ENCODE results near the gene STAT3.
"Not testable (repeated sequence)": the region's sequence is repeated elsewhere in the genome, so short reads cannot be mapped to it uniquely, and the experiment has no call there.

Gene STAT3

DNA sequence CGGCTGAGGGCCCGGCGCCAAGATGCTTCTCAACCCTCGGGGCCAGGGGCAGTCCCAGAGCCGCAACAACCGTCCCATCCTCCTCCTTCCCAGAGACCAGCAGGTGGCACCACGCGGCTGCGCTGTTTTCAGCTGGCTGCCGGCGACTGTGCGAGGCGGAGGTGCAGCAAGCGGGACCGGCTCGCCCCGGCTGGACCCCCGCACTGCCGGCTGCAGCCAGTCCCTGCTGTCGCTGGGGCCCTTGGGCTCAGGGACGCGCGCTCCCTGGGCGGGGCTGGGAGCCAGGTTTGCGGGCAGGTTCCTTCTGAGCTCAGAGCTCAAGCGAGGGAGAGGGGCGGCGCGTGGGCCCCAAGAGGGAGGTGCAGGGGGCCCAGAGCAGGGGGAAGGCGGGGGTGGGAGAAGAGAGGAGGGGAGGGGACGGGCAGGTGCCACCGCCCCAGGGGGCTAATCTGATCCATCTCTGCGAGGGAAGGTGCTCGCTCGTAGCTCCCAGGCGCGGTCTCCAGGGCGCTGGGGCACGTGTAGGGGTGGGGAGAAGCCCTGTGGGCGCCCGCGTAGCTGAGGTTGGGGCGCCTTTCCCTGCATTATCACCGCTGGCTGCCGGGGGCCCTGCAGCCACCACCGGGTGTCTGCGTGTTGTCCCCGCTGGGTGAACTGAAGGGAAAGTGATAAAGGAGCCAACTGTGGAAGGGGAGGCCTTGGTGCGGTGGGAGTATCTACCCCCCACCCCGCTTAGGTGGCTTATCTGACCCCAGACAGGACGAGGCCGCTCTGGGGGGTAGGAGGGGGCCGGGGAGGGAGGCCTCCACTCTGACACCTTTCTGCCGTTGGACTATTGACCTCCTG is 75.7 kb downstream of the STAT3 start:
- DNase-seq: peak; percentile 80

DNA sequence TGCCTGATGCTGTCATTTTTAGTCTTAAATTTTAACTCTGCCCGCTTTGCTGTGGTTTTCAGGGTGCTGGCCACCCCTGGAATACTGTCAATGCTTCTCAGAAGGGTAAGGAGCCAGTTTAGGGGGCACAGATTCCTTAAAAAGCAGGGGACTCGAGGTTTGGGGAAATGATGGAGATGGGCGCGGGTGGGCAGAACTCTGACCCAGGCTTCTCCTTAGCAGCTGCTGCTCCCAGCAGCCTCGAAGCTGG is 76.3 kb downstream of the STAT3 start:
- DNase-seq: no peak

DNA sequence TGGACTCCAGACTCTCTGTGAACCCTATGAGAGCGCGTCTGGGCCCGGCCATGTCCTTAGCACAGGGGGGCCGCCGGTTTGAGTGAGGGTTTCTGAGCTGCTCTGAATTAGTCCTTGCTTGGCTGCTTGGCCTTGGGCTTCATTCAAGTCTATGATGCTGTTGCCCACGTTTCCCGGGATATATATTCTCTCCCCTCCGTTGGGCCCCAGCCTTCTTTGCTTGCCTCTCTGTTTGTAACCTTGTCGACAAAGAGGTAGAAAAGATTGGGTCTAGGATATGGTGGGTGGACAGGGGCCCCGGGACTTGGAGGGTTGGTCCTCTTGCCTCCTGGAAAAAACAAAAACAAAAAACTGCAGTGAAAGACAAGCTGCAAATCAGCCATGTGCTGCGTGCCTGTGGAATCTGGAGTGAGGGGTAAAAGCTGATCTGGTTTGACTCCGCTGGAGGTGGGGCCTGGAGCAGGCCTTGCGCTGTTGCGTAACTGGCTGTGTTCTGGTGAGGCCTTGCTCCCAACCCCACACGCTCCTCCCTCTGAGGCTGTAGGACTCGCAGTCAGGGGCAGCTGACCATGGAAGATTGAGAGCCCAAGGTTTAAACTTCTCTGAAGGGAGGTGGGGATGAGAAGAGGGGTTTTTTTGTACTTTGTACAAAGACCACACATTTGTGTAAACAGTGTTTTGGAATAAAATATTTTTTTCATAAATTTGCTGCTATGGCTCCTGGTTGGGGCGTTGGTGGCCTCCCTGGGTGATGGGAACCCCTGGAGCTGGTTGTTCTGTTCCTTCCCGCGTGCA is 76.8 kb downstream of the STAT3 start:
- DNase-seq: no peak

DNA sequence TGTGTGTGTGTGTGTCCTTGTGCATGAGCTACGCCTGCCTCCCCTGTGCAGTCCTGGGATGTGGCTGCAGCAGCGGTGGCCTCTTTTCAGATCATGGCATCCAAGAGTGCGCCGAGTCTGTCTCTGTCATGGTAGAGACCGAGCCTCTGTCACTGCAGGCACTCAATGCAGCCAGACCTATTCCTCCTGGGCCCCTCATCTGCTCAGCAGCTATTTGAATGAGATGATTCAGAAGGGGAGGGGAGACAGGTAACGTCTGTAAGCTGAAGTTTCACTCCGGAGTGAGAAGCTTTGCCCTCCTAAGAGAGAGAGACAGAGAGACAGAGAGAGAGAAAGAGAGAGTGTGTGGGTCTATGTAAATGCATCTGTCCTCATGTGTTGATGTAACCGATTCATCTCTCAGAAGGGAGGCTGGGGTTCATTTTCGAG is 77.4 kb downstream of the STAT3 start:
- DNase-seq: peak; percentile 55

DNA sequence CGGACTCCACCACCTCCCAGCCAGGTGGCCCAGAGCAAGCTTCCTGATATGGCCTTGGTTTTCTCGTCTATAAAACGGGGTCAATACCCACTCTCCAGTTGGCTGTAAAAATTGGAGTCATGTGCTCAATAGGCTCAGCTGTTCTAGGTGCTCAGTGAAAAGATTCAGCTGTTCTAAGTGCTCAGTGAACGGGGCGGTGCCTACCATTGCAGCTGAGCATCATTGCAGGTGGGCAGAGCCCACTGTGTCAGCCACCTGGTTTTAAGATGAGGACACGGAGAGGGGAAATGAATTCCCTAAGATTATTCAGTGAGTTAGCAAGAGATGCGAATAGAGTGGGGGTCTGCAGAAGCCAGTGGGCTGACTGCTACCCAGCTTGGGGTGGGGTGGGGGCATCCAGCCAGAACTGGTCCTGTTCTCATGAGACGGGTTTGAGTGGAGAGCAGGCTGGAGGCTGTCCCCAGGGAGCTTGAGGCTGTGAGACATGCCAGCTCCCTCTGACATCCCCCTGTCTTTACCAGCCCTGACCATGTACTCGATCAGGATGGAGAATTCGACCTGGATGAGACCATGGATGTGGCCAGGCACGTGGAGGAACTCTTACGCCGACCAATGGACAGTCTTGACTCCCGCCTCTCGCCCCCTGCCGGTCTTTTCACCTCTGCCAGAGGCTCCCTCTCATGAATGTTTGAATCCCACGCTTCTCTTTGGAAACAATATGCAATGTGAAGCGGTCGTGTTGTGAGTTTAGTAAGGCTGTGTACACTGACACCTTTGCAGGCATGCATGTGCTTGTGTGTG is 78.1 kb downstream of the STAT3 start:
- DNase-seq: no peak

DNA sequence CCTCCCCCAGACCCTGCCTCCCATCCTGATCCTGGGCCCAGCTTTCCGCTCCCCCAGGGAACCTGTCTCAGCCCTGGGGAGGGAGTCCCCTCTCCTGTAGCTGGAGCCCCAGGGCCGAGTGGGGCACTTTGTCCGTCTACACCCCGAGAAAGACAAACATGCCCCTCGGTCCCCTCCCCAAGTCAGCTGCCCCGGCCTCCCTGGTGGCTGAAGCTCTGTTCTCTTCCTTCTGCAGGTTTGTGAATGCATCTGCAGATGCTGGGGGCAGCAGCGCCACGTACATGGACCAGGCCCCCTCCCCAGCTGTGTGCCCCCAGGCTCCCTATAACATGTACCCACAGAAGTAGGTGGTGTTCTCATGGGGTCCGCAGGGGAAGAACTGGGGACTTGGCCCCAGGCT is 79.1 kb downstream of the STAT3 start:
- DNase-seq: no peak

DNA sequence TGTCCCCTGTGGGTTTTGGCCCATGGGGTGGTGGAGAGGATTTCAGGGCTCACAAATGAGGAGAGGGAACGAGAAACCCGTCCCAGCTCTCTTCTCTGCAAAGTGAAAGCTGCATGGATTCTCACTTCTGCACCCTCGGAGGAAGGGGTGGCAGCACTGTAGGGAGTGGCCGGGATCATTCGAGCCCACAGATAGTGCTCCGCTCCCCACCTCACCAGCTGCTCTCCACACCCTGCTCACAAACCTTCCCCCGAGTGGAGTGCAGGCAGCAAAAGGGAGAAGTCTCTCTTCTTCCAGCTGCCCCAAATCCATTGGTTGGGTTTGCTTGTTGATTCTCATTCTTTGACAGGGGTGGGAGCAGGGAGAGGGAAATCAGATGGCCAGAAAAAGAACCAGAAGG is 79.8 kb downstream of the STAT3 start:
- no peak for DNase-seq

DNA sequence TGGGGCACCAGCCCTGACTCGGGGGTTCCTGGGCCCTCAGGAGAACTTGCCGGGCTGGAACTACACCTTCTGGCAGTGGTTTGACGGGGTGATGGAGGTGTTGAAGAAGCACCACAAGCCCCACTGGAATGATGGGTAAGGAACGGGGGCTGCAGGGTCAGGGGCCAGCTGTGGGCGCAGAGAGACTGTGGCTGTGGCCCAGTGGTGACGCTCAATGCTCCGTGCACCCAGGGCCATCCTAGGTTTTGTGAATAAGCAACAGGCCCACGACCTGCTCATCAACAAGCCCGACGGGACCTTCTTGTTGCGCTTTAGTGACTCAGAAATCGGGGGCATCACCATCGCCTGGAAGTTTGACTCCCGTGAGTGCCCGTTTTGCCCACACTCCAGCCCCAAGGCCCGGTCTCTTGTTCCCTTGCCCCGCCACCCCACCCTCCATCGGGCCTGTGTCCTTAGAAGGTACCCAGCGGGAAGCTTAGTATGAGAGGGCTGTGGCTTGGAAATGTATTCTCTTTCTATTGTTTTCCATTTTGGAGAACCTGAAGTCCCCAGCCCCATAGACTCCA is 80.8 kb downstream of the STAT3 start:
- DNase-seq: no peak

DNA sequence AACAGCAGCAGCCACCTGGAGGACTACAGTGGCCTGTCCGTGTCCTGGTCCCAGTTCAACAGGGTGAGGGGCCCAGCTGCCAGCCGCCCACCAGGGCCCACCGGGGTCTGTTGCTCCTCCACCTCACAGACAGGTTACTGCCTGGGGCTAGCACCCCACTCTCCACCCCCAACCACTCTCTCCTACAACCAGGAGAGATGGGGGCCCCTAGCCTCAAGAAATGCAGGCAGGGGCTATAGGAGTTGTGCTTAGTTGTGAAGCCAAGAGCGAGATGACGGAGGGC is 81.9 kb downstream of the STAT3 start:
- no peak for DNase-seq

DNA sequence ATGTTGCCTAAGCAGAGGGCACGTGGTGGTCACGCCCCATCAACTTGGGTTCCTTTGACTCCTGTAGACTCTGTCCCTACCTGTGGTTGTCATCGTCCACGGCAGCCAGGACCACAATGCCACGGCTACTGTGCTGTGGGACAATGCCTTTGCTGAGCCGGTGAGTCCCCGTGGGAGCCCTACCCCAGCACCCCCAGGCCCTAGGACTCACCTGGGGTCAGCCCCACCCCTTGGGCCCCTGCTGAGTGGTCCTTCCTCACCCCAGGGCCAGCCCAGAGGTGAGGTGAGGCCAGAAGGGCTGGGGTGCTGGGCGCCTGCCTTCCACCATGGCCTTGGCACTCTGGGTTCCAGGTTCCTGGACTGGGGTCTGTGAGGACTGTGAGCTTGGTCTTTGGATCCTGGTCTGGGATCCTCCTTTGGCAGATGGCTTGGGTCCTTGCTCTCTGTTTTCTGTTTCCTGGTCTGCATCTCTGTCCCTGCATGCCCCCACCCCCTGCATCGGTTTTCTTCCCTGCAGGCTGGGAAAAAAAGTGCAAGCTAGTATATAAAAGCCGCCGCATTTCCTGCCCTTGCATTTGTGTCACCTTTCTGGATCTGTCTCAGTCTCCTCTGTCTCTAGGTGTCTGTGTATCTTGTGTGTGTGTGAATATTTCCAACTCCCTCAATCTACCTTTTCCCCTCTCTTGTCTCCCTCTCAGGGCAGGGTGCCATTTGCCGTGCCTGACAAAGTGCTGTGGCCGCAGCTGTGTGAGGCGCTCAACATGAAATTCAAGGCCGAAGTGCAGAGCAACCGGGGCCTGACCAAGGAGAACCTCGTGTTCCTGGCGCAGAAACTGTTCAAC is 82.5 kb downstream of the STAT3 start:
- no peak for DNase-seq

DNA sequence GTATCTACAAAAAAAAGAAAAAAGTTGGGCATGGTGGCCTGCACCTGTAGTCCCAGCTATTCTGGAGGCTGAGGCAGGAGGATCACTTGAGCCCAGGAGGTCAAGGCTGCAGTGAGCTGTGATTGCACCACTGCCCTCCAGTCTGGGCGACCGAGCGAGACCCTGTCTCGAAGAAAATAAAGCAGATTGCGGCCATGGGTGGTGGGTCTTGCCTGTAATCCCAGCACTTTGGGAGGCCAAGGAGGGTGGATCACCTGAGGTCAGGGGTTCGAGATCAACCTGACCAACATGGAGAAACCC is 83.3 kb downstream of the STAT3 start:
- not testable (repeated sequence) for DNase-seq

DNA sequence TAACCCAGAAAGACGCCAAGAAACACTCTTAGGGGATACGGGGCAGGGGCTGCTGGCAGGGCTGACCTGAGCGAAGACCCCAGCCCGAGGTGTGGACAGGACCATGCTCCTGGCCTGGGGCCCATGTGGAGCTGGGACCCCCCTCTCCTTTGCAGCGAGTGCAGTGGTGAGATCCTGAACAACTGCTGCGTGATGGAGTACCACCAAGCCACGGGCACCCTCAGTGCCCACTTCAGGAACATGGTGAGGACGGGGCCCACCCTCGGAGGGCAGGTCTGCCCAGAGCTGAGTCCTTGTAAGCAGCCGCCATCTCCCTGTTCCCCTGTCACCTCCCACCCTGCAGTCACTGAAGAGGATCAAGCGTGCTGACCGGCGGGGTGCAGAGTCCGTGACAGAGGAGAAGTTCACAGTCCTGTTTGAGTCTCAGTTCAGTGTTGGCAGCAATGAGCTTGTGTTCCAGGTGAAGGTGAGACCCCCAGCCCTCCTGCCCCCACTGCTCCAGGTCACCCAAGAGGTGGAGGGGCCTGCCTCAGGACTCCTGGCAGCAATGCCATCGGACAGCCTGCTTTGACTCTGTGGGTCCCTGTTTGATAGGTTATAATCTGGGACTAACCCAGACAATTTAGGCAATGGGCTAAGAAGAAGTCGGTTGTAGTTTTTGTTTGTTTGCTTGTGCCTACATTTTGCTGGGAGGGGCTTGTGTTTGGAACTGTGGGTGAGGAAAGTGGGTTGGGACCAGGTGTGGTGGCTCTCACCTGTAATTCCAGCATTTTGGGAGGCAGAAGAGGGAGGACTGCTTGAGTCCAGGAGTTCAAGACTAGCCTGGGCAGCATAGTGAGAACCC is 83.8 kb downstream of the STAT3 start:
- no peak for DNase-seq

DNA sequence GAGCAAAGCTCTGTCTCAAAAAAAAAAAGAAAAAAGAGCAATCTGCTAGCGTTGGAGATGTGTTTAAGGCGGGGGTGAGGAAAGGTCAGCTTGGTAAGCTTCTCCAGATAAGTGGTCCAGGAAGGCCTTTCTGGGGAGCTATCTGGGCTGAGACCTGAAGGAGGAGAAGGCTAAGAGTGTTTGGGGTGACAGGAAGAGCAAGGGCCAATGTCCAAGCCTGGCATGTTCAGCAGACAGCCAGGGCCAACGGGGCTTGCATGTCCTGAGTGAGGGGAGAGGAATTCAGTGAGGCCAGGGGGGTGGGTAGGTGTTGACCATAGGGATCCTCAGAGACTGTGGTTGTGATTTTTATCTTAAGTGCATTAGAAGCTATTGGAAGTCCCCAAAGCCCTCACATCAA is 84.5 kb downstream of the STAT3 start:
- no peak for DNase-seq

DNA sequence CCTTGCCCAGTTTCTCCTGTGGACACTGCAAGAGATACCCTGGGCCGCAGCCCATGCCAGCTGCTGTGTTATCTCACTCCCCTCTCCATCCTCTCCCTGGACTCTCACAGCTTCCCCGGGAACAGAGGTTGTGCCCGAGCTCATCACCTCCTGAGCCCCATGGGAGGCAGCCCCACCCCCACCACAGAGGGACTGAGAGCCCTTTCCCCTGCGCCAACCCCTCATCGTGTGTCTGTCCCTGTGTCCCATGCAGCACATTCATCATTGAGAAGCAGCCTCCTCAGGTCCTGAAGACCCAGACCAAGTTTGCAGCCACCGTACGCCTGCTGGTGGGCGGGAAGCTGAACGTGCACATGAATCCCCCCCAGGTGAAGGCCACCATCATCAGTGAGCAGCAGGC is 87.2 kb downstream of the STAT3 start:
- DNase-seq: no peak

DNA sequence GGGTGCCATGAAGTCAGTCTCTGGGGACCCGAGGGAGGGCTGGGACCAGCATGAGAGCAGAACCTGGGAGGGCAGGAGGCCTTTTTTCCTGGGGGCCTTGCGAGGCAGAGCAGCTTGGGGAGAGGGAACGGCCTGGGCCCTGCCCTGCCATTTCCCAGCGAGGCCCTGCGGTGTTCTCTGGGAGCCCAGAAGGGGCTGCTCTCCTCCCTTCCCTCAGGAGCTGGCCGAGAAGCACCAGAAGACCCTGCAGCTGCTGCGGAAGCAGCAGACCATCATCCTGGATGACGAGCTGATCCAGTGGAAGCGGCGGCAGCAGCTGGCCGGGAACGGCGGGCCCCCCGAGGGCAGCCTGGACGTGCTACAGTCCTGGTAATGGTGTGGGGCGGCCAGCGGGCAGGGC is 88.3 kb downstream of the STAT3 start:
- not testable (repeated sequence) for DNase-seq

DNA sequence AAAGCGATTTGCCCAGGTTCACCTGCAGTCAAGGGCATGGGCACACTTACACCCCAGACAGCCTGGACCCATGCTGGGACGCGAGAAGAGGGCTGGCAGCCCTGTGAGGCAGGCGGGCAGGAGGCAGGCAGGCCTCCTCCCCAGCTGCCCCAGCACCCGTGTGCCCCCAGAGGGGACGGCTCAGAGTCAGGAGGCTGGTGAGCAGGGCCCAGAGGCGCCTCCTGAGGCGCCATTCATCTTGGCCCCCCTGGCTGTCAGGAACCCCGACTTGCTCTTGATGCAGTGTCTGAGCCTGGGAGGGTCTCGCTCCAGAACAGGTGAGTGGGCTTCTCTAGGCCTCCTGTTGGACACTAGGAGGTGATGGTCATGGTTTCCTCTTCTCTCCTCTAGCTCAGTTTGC is 88.9 kb downstream of the STAT3 start:
- not testable (repeated sequence) for DNase-seq

DNA sequence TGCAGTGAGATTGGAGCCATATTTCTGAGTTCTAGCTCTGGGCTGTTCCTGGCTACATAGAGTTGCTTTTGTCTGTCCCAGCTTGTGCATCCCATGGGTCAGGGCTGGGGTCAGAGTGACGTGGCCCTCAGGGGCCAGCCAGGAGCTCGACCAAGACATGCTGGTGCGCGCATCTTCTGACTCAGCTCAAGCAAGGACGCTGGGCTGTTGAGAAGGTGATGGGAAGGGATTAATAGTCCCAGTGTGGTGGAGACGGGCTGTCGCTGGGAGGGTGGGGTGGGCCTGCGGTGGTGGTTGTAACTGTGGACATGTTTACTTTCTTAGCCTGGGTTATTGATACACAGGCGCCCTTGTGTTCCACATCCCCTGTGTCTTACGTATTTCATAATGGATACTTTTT is 90.5 kb downstream of the STAT3 start:
- not testable (repeated sequence) for DNase-seq

DNA sequence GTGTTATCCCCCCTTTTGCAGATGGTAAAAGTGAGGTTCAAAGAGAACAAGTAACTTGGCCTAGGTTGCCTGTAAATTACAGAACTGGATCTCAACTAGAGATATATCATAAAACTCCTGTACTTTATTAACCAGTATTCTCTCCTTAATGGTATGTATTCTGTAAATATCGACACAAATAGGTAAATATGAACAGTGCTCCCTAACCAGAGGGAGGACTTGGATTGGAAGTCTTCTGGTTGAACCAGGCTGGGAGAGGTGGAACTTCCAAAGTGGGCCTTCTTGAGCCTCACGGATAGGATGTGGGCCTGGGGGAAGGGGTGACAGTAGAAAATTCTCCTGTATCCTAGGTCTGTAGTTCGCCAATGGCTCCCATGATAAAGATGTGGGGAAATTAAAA is 92.2 kb downstream of the STAT3 start:
- no peak for DNase-seq

DNA sequence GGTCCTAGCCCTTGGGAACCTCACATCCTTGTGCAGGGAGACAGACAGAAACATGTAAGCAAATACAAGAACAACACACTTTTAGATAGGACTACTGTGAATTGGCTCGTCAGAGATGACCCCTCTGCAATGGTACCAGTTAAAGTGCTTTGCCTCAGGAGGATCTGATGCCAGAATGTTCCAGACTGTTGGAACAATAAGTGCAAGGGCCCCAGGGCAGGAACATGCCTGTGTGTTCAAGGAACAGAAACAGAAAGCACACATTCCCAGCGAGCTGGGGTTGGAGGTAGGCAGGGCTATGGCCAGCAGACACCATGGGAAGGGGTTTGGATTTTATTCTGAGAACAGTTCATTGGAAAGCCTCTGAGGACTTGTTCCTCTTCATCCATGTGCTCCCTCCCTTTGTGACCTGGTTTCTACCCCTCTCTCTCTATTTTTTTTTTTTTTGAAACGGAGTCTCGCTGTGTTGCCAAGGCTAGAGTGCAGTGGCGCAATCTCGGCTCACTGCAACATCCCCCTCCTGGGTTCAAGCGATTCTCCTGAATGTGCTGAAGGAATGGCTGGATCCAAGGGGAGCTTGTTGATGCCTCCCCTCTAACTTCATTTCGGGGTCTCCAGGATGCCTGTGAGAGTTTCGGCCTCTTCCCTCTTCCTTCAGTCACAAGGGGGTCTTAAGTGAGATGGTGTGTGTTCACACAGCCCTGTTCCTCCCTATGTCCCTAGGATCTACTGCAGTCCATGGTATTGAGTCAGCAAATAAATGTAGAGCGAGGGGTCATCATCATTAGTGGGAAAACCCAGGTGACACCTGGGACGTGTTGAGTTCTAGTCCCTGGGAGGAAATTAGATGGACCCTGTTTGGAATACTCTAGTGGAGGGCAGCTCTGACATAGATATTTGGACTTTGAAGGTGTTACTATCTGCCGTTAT is 93.5 kb downstream of the STAT3 start:
- no peak for DNase-seq

DNA sequence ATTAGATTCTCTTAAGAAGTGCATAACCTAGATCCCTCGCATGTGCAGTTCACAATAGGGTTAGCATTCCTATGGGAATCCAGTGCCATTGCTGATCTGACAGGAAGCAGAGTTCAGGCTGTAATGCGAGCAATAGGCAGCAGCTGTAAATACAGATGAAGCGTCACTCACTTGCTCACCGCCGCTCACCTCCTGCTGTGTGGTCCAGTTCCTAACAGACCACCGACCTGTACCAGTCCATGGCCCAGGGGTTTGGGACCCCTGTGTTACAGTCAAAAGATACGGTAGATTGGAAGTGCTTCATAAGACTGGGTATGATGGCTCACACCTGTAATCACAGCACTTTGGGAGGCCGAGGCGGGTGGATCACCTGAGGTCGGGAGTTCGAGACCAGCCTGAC is 97.1 kb downstream of the STAT3 start:
- no peak for DNase-seq

DNA sequence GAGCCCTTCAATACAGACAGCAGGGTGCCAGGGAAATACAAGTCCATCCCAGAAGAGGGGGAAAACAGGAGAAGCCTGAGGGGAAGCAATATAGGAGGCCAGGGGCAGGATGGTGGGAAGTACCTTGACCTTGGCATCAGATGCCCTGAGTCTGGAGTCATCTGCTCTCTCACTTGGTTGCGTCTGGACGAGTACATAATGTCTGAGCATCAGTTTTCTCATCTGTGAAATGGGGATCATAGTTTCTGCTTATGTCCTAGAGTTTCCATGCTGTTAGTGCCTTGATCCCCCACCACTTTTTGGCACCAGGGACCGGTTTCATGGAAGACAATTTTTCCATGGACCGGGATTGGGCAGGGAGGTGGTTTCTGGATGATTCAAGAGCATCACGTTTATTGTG is 97.7 kb downstream of the STAT3 start:
- no peak for DNase-seq
